PFSK-1 (cell line): Measurements from ENCODE around the gene TIMM8B.

Source experiments
- FOXP2 ChIP-seq: optimal IDR thresholded peaks from 2 replicates; pipeline ENCODE3; 2011; ENCODE audit warnings: borderline replicate concordance, control low read depth, inconsistent platforms; ENCODE audit not compliant: insufficient read depth; ENCODE audit errors: extremely low read length, extremely low read depth
- POLR2AphosphoS5 ChIP-seq: IDR thresholded peaks from 2 replicates; pipeline ENCODE4 v1.6.1; 2012; ENCODE audit warnings: low read depth, mild to moderate bottlenecking, control low read depth, low read length, moderate library complexity
- SIN3A ChIP-seq: IDR thresholded peaks from 2 replicates; pipeline ENCODE4 v1.6.1; 2012; ENCODE audit warnings: mild to moderate bottlenecking, low read length, moderate library complexity, borderline replicate concordance; ENCODE audit not compliant: insufficient read depth
- TAF1 ChIP-seq: IDR thresholded peaks from 2 replicates; pipeline ENCODE4 v1.6.1; 2012; ENCODE audit warnings: low read length, control low read depth, borderline replicate concordance; ENCODE audit not compliant: insufficient read depth
- TF ChIP-seq, protein P1 (sequence below), 2 experiments: IDR thresholded peaks; 2 replicates each; pipeline versions ENCODE4 v1.6.1 to v1.8.0; 2011 to 2012; ENCODE audit warnings: low read depth in 2 of 2, low read length in 2 of 2, control low read depth in 1 of 2, inconsistent platforms in 1 of 2, mild to moderate bottlenecking in 1 of 2, moderate library complexity in 1 of 2; ENCODE audit not compliant: insufficient read depth in 1 of 2

Gene TIMM8B

DNA sequence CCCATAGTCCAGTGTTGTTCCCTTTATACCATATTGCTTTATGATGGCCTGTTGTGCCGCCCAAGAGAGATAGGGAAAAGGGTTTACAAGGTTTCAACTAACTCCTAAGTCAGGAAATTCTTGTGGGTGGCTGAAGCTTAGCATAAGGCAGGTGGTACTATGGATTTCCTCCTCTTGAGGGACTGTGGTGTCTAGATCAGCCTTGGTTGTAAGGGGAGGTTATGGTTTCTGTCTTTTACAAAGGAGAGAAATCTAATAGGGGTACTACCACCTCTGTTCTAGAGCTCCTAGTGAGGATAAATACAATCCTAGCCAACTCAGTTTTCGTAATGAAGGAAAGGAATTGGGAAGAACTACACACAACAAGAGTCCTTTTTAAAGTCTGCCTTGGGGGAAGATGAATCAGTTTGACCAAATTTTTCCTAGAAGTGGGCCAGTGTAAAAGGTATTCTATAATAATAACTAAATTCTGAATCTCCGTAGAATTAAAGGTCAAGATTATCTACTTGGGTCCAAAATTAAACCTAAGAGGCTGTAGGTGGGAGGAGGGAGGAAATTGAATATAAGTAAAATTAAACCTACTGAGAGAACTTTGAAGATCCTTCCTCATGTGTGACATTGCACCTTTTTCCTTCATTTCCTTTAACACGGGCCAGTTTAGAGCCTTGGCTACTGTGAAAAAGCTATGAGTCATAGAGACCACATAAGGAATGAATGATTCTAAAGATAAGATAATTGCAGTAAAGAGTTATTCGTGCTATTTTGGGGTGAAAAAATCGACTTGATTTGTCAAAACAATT lies 44.2 kb downstream of the TIMM8B start:
- TF ChIP-seq, protein P1, sequence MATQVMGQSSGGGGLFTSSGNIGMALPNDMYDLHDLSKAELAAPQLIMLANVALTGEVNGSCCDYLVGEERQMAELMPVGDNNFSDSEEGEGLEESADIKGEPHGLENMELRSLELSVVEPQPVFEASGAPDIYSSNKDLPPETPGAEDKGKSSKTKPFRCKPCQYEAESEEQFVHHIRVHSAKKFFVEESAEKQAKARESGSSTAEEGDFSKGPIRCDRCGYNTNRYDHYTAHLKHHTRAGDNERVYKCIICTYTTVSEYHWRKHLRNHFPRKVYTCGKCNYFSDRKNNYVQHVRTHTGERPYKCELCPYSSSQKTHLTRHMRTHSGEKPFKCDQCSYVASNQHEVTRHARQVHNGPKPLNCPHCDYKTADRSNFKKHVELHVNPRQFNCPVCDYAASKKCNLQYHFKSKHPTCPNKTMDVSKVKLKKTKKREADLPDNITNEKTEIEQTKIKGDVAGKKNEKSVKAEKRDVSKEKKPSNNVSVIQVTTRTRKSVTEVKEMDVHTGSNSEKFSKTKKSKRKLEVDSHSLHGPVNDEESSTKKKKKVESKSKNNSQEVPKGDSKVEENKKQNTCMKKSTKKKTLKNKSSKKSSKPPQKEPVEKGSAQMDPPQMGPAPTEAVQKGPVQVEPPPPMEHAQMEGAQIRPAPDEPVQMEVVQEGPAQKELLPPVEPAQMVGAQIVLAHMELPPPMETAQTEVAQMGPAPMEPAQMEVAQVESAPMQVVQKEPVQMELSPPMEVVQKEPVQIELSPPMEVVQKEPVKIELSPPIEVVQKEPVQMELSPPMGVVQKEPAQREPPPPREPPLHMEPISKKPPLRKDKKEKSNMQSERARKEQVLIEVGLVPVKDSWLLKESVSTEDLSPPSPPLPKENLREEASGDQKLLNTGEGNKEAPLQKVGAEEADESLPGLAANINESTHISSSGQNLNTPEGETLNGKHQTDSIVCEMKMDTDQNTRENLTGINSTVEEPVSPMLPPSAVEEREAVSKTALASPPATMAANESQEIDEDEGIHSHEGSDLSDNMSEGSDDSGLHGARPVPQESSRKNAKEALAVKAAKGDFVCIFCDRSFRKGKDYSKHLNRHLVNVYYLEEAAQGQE (IDR thresholded peaks at IDR 0.05; ENCODE audit: insufficient read depth in 1 of 2, low read depth in 2 of 2, low read length in 2 of 2): no peak

DNA sequence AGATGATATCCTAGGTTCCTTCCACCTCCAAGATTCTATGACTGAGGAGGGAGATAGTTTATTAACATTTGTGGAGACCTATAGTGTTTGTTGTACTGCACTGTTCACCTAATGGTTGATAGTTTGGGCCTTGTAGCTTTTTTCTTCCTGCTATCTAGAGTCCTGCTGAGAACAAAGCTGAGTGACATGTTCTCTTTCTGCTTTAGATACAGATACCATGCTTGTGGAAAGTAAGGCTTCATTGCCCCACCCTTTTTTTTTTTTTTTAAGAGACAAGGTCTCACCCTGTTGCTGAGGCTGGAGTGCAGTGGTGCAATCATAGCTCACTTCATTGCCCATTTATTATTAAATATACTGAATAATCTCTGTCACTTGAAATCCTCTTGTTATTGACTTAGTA lies 49.0 kb downstream of the TIMM8B start:
- TF ChIP-seq SIN3A: no peak
- TF ChIP-seq TAF1: no peak
- no peak for TF ChIP-seq POLR2AphosphoS5
- TF ChIP-seq, protein P1 (IDR thresholded peaks at IDR 0.05; ENCODE audit: insufficient read depth in 1 of 2, low read depth in 2 of 2, low read length in 2 of 2): no peak
- no peak for TF ChIP-seq FOXP2
